Neural progenitor cell (in vitro differentiated cells): Measurements from ENCODE around the gene SMG7. TPM values are rescaled to one million over a fixed set of nuclear protein-coding genes. Genes with fewer than 3 reads are reported as not detected.

Experiments used
- DNase-seq: peaks from one replicate; pipeline ENCODE4 v3.0.0-alpha.2; 2016; ENCODE audit warnings: low spot score
- H2AFZ ChIP-seq: fragments of 200-600 bp; sonication (generic); replicated peaks from 2 replicates; pipeline ENCODE4 v1.6.1; 2016; ENCODE audit warnings: antibody characterized with exemption
- H3F3A ChIP-seq: fragments of 200-600 bp; sonication (generic); 2 replicates; pipeline ENCODE4 v1.6.1; 2016; ENCODE audit warnings: antibody characterized with exemption, low read depth
- H3K27ac ChIP-seq: fragments of 200-600 bp; sonication (generic); 2 replicates; pipeline ENCODE4 v1.5.1; 2016; ENCODE audit warnings: mild to moderate bottlenecking
- H3K27me3 ChIP-seq: fragments of 200-600 bp; sonication (generic); 2 replicates; pipeline ENCODE4 v1.6.1; 2016; ENCODE audit warnings: mild to moderate bottlenecking, moderate library complexity
- H3K36me3 ChIP-seq: fragments of 200-600 bp; sonication (generic); 2 replicates; pipeline ENCODE4 v1.5.1; 2016
- H3K4me1 ChIP-seq: fragments of 200-600 bp; sonication (generic); 2 replicates; pipeline ENCODE4 v1.6.1; 2016; ENCODE audit warnings: mixed run types
- H3K4me2 ChIP-seq: fragments of 200-600 bp; sonication (generic); 2 replicates; pipeline ENCODE4 v1.6.1; 2016
- H3K4me3 ChIP-seq: fragments of 200-600 bp; sonication (generic); 2 replicates; pipeline ENCODE4 v1.5.1; 2016
- H3K79me2 ChIP-seq: fragments of 200-600 bp; sonication (generic); 2 replicates; pipeline ENCODE4 v1.6.1; 2016; ENCODE audit warnings: low read depth
- H3K9ac ChIP-seq: fragments of 200-600 bp; sonication (generic); 2 replicates; pipeline ENCODE4 v1.6.1; 2016
- H3K9me3 ChIP-seq: fragments of 200-600 bp; sonication (generic); 2 replicates; pipeline ENCODE4 v1.5.1; 2016; ENCODE audit warnings: low read depth
- H4K20me1 ChIP-seq: fragments of 200-600 bp; sonication (generic); 2 replicates; pipeline ENCODE4 v1.6.1; 2016; ENCODE audit warnings: low read depth
- H3K27ac Mint-ChIP-seq: 3 replicates; pipeline ENCODE4 v1.8.0; 2021; ENCODE audit warnings: mixed read lengths
- H3K27me3 Mint-ChIP-seq: 2 replicates; pipeline ENCODE4 v1.8.0; 2022; ENCODE audit warnings: low read depth, mild to moderate bottlenecking, inconsistent platforms, moderate library complexity, mixed read lengths; ENCODE audit not compliant: insufficient read depth
- H3K36me3 Mint-ChIP-seq: 3 replicates; pipeline ENCODE4 v1.8.0; 2021; ENCODE audit warnings: mixed read lengths
- H3K4me1 Mint-ChIP-seq: 3 replicates; pipeline ENCODE4 v1.8.0; 2021; ENCODE audit warnings: mixed read lengths
- H3K4me3 Mint-ChIP-seq: 3 replicates; pipeline ENCODE4 v1.8.0; 2021; ENCODE audit warnings: mild to moderate bottlenecking, moderate library complexity, mixed read lengths
- H3K9me3 Mint-ChIP-seq: 3 replicates; pipeline ENCODE4 v1.8.0; 2020; ENCODE audit warnings: mixed read lengths
- EZH2 ChIP-seq: fragments of 200-600 bp; sonication (generic); IDR thresholded peaks from 2 replicates; pipeline ENCODE4 v1.6.1; 2017; ENCODE audit warnings: antibody characterized with exemption, mild to moderate bottlenecking, moderate library complexity
- EZH2phosphoT487 ChIP-seq: fragments of 200-600 bp; sonication (generic); IDR thresholded peaks from 2 replicates; pipeline ENCODE4 v1.6.1; 2017; ENCODE audit warnings: antibody characterized with exemption
- total RNA-seq: library from RNA; depleted of rRNA; stranded (reverse); fragments of >200 nt; gene quantifications from 2 replicates; pipeline ENCODE4 v1.2.3, GENCODE V29; 2015; ENCODE audit warnings: low replicate concordance
- TF ChIP-seq, protein P1 (sequence below): fragments of 200-600 bp; sonication (generic); IDR thresholded peaks from 2 replicates; pipeline ENCODE4 v1.5.1; 2017; ENCODE audit warnings: antibody characterized with exemption, mild to moderate bottlenecking

SMG7 gene
- total RNA-seq, 1 donor from 2014 or later: 33.5 TPM

DNA sequence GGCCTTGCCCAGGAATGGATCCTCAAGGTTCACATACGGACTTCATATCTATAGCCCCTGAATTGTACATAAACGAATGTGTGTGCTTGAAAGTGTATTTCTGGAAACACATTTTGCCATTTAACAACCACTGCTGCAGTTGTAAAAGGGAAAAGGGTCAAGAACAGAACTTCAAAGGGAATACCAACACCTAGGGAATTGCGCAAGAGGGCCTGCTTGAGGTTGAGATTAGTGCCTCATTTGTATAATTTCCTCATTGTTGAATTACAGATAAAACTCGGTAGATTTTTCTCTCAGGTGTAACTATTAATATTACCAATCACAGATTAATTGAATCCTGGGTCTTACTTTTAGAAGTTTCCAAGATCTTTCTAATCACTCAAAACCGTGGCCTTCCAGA is 111.8 kb downstream of the SMG7 start:
- H3K9ac ChIP-seq: no peak overlapping the region
- no peaks in the 10 kb centered on the region for H3K36me3 ChIP-seq
- no peaks in the 10 kb centered on the region for H3K79me2 ChIP-seq
- Mint-ChIP-seq H3K27ac (no peak overlapping the region), H3K27me3 (peaks cover 16% of the 10 kb centered on the region), H3K4me1 (peaks cover 27% of the 10 kb centered on the region), H3K9me3 (no peaks in the 10 kb centered on the region), H3K4me3 (no peak overlapping the region), H3K36me3 (no peaks in the 10 kb centered on the region)
- no peaks in the 10 kb centered on the region for H3K9me3 ChIP-seq
- no peak overlapping the region for H3K27ac ChIP-seq
- no peaks in the 10 kb centered on the region for H3K4me1 ChIP-seq
- H4K20me1 ChIP-seq: no peaks in the 10 kb centered on the region
- DNase-seq: no peak
- no peak overlapping the region for H3K4me2 ChIP-seq
- no peak overlapping the region for H2AFZ ChIP-seq
- no peak overlapping the region for H3K4me3 ChIP-seq
- no peaks in the 10 kb centered on the region for H3F3A ChIP-seq
- TF ChIP-seq EZH2phosphoT487: no peak
- TF ChIP-seq, protein P1, sequence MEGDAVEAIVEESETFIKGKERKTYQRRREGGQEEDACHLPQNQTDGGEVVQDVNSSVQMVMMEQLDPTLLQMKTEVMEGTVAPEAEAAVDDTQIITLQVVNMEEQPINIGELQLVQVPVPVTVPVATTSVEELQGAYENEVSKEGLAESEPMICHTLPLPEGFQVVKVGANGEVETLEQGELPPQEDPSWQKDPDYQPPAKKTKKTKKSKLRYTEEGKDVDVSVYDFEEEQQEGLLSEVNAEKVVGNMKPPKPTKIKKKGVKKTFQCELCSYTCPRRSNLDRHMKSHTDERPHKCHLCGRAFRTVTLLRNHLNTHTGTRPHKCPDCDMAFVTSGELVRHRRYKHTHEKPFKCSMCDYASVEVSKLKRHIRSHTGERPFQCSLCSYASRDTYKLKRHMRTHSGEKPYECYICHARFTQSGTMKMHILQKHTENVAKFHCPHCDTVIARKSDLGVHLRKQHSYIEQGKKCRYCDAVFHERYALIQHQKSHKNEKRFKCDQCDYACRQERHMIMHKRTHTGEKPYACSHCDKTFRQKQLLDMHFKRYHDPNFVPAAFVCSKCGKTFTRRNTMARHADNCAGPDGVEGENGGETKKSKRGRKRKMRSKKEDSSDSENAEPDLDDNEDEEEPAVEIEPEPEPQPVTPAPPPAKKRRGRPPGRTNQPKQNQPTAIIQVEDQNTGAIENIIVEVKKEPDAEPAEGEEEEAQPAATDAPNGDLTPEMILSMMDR: no peak
- TF ChIP-seq EZH2: no peak
- no peaks in the 10 kb centered on the region for H3K27me3 ChIP-seq

DNA sequence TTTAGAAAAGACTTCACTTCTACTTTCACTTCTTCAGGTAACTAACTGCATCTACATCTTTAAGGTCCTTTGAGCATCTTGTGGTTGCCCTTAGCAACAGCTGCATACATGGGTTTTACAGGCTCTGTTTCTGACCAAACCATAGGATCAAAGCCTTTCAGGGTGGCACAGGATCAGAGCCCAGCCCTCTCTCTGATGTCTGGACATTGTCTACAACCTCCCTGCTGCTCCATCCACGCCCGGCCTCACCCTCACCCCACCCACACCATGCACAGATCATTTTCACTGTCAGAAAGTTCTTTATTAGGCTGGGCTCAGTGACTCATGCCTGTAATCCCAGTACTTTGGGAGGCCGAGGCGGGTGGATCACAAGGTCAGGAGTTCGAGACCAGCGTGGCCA is 112.7 kb downstream of the SMG7 start:
- Histone ChIP-seq H3K9ac (no peak overlapping the region), H3F3A (no peaks in the 10 kb centered on the region), H2AFZ (no peak overlapping the region), H3K9me3 (no peaks in the 10 kb centered on the region), H3K27me3 (no peaks in the 10 kb centered on the region), H4K20me1 (no peaks in the 10 kb centered on the region), H3K4me3 (no peak overlapping the region), H3K27ac (no peak overlapping the region), H3K4me1 (no peaks in the 10 kb centered on the region), H3K79me2 (no peaks in the 10 kb centered on the region), H3K4me2 (no peak overlapping the region), H3K36me3 (no peaks in the 10 kb centered on the region)
- no peak overlapping the region for H3K4me3 Mint-ChIP-seq
- peaks cover 25% of the 10 kb centered on the region for H3K4me1 Mint-ChIP-seq
- H3K9me3 Mint-ChIP-seq: no peaks in the 10 kb centered on the region
- H3K36me3 Mint-ChIP-seq: no peaks in the 10 kb centered on the region
- H3K27me3 Mint-ChIP-seq: peaks cover 19% of the 10 kb centered on the region
- no peak overlapping the region for H3K27ac Mint-ChIP-seq
- no peak for DNase-seq
- TF ChIP-seq, protein P1: no peak
- no peak for TF ChIP-seq EZH2phosphoT487
- no peak for TF ChIP-seq EZH2

DNA sequence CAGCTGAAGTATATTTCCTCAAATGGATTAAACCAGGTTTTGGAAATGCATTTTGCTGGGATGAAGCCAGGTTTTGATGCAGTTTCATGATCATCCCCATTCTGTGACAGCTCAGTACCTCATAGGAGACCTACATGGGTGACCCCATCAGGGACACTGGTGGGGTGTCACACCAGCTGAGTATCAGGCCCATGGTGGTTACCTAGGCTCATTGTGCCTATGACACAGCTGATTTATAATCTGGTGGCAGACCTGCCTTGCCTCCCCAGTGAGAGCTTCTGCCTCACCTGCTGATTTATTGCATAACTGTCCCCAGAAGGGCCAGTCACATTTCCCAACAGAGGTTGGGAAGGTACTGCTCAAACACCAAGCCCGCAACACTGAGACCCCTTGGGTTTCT is 114.2 kb downstream of the SMG7 start:
- H3K4me3 ChIP-seq: no peak overlapping the region
- Mint-ChIP-seq H3K4me1 (peaks cover 16% of the 10 kb centered on the region), H3K27me3 (peaks cover 17% of the 10 kb centered on the region), H3K9me3 (no peaks in the 10 kb centered on the region), H3K4me3 (no peak overlapping the region), H3K27ac (no peak overlapping the region), H3K36me3 (no peaks in the 10 kb centered on the region)
- no peaks in the 10 kb centered on the region for H3K27me3 ChIP-seq
- no peaks in the 10 kb centered on the region for H3K79me2 ChIP-seq
- H3K4me2 ChIP-seq: no peak overlapping the region
- no peak overlapping the region for H3K9ac ChIP-seq
- H3K27ac ChIP-seq: no peak overlapping the region
- DNase-seq: no peak
- no peaks in the 10 kb centered on the region for H3F3A ChIP-seq
- no peaks in the 10 kb centered on the region for H3K36me3 ChIP-seq
- TF ChIP-seq EZH2 (no peak), EZH2phosphoT487 (no peak)
- TF ChIP-seq, protein P1: no peak
- no peaks in the 10 kb centered on the region for H3K9me3 ChIP-seq
- no peaks in the 10 kb centered on the region for H3K4me1 ChIP-seq
- no peaks in the 10 kb centered on the region for H4K20me1 ChIP-seq
- H2AFZ ChIP-seq: no peak overlapping the region
